Stimulated activated CD8-positive, alpha-beta memory T cell treated with anti-CD3 and anti-CD28 coated beads, Interleukin-7, amount 100 ng/mL, for 24 hours (primary cell): ENCODE measurements around the gene SIT1.

ENCODE experiments used
- DNase-seq: peaks from one replicate; pipeline ENCODE4 v3.0.0-alpha.2; 2020; ENCODE audit warnings: low read depth

SIT1 gene

GRCh38 chr9:35650341-35651158, at the start of gene SIT1:
SIT1 (minus strand) TSS chr9:35650931; CDS start chr9:35650853, 78 bp downstream.
- DNase-seq: no peak

GRCh38 chr9:35700031-35700430, 49.3 kb upstream of the SIT1 start:
- DNase-seq: no peak

- no peak for DNase-seq
Observed at GRCh38 chr9:35698231-35698630, 47.5 kb upstream of the SIT1 start.

GRCh38 chr9:35697486-35697885, 46.8 kb upstream of the SIT1 start:
- DNase-seq: no peak

- DNase-seq: no peak
Observed at GRCh38 chr9:35696520-35697215, 45.9 kb upstream of the SIT1 start.

- no peak for DNase-seq
Observed at GRCh38 chr9:35695943-35696401, 45.2 kb upstream of the SIT1 start.

- DNase-seq: no peak
Observed at GRCh38 chr9:35691757-35692301, 41.1 kb upstream of the SIT1 start.

GRCh38 chr9:35691334-35691650, 40.6 kb upstream of the SIT1 start:
- no peak for DNase-seq

- no peak for DNase-seq
Observed at GRCh38 chr9:35690614-35691333, 40.0 kb upstream of the SIT1 start.

GRCh38 chr9:35690294-35690613, 39.5 kb upstream of the SIT1 start:
- DNase-seq: no peak

GRCh38 chr9:35689542-35690293, 39.0 kb upstream of the SIT1 start, which contains the start of gene TPM2:
TPM2 (minus strand) TSS chr9:35689925; CDS start chr9:35689817, 108 bp downstream.
- no peak for DNase-seq

GRCh38 chr9:35688558-35689541, 38.1 kb upstream of the SIT1 start:
- DNase-seq: no peak

- DNase-seq: no peak
Observed at GRCh38 chr9:35687972-35688557, 37.3 kb upstream of the SIT1 start.

- no peak for DNase-seq
Observed at GRCh38 chr9:35687306-35687705, 36.6 kb upstream of the SIT1 start.

- no peak for DNase-seq
Observed at GRCh38 chr9:35686222-35687203, 35.8 kb upstream of the SIT1 start.

- no peak for DNase-seq
Observed at GRCh38 chr9:35685506-35685905, 34.8 kb upstream of the SIT1 start.

- no peak for DNase-seq
Observed at GRCh38 chr9:35684921-35685320, 34.2 kb upstream of the SIT1 start.

GRCh38 chr9:35683323-35683722, 32.6 kb upstream of the SIT1 start:
- no peak for DNase-seq
